Caco-2 (cell line): Measurements from ENCODE around the gene EXOC3L2. TPM values are rescaled to one million over a fixed set of nuclear protein-coding genes. Genes with fewer than 3 reads are reported as not detected.

ENCODE experiments used
- BruUV-seq: library from RNA; stranded (reverse); fragments of 400-500 nt; replicated peaks from 2 replicates; lab custom pipeline; 2021; lab: Mats Ljungman, UMichigan
- CTCF ChIA-PET: fragments of 300-600 bp; sonication (Branson Sonifier 250); formaldehyde crosslinking; loops from one replicate; lab custom pipeline; 2022; ENCODE audit warnings: antibody characterized with exemption; lab: Charles Lee
- POLR2A ChIA-PET: fragments of 300-600 bp; sonication (Branson Sonifier 250); formaldehyde crosslinking; loops from one replicate; lab custom pipeline; 2022; ENCODE audit warnings: antibody characterized with exemption; lab: Charles Lee
- DNase-seq, 2 experiments: peaks; one replicate each; pipeline versions ENCODE4 v3.0.0 to v3.0.0-alpha.2; 2020 to 2022
- H3K27me3 ChIP-seq: replicated peaks from 2 replicates; pipeline ENCODE4 v1.6.0; 2011; ENCODE audit warnings: low read length; ENCODE audit not compliant: control insufficient read depth, insufficient read depth
- H3K36me3 ChIP-seq: 2 replicates; pipeline ENCODE4 v1.5.1; 2011; ENCODE audit warnings: low read length; ENCODE audit not compliant: control insufficient read depth, insufficient read depth
- H3K4me1 ChIP-seq: fragments of 250-450 bp; sonication (Bioruptor Pico); 2 replicates; pipeline ENCODE4 v1.5.1; 2020; ENCODE audit warnings: mild to moderate bottlenecking
- H3K4me3 ChIP-seq: 2 replicates; pipeline ENCODE4 v1.5.1; 2011; ENCODE audit warnings: low read depth, mild to moderate bottlenecking, control low read depth, low read length
- H3K9me3 ChIP-seq: fragments of 250-450 bp; sonication (Bioruptor Pico); 2 replicates; pipeline ENCODE4 v1.5.1; 2020; ENCODE audit warnings: mild to moderate bottlenecking, moderate library complexity
- H3K27ac Mint-ChIP-seq: one replicate; pipeline ENCODE4 v1.8.0; 2022; ENCODE audit warnings: mixed read lengths; ENCODE audit not compliant: unreplicated experiment
- H3K27me3 Mint-ChIP-seq: one replicate; pipeline ENCODE4 v1.8.0; 2022; ENCODE audit warnings: mixed read lengths; ENCODE audit not compliant: insufficient read depth, unreplicated experiment
- H3K36me3 Mint-ChIP-seq: one replicate; pipeline ENCODE4 v1.8.0; 2022; ENCODE audit warnings: mild to moderate bottlenecking, mixed read lengths; ENCODE audit not compliant: insufficient read depth, unreplicated experiment
- H3K4me1 Mint-ChIP-seq: one replicate; pipeline ENCODE4 v1.8.0; 2022; ENCODE audit warnings: low read depth, mixed read lengths; ENCODE audit not compliant: unreplicated experiment
- H3K4me3 Mint-ChIP-seq: one replicate; pipeline ENCODE4 v1.8.0; 2022; ENCODE audit warnings: mild to moderate bottlenecking, moderate library complexity, mixed read lengths; ENCODE audit not compliant: unreplicated experiment
- H3K9me3 Mint-ChIP-seq: one replicate; pipeline ENCODE4 v1.8.0; 2022; ENCODE audit warnings: mixed read lengths; ENCODE audit not compliant: unreplicated experiment
- CTCF ChIP-seq, 2 experiments: fragments of 200-600 bp in 1 of 2; IDR thresholded peaks; 1 replicate in 1 of 2; 2 replicates in 1 of 2; pipeline versions ENCODE4 v1.5.1 to v1.8.0; 2011 to 2022; ENCODE audit warnings: antibody characterized with exemption in 1 of 2, control low read depth in 1 of 2, inconsistent platforms in 1 of 2, low read depth in 1 of 2, low read length in 1 of 2, mild to moderate bottlenecking in 1 of 2, moderate library complexity in 1 of 2; ENCODE audit not compliant: insufficient read depth in 1 of 2, severe bottlenecking in 1 of 2, unreplicated experiment in 1 of 2
- intact Hi-C: fragments of 100-400 bp; cut with micrococcal nuclease; formaldehyde crosslinking; loops from one replicate; pipeline ENCODE4 v1.10.0; 2022; ENCODE audit not compliant: unreplicated experiment
- total RNA-seq: library from RNA; stranded (reverse); gene quantifications from 2 replicates; pipeline ENCODE4 v1.2.3, GENCODE V29; 2022

Gene EXOC3L2
- total RNA-seq, 1 experiment from 2014 or later, result not detected

- no peaks in the 10 kb centered on the region for H3K9me3 ChIP-seq
- H3K27me3 ChIP-seq, result no peaks in the 10 kb centered on the region
- H3K36me3 ChIP-seq, result peaks cover 2% of the 10 kb centered on the region
- BruUV-seq, result no TSS peak
- H3K36me3 Mint-ChIP-seq, result no peaks in the 10 kb centered on the region
- H3K4me1 Mint-ChIP-seq, result no peaks in the 10 kb centered on the region
- ChIA-PET CTCF (no interaction called here), POLR2A (no interaction called here)
- H3K4me3 Mint-ChIP-seq, result no peak overlapping the region
- no peaks in the 10 kb centered on the region for H3K9me3 Mint-ChIP-seq
- H3K27ac Mint-ChIP-seq, result no peak overlapping the region
- no peak for DNase-seq
- intact Hi-C loops, result no loop called here
- no peaks in the 10 kb centered on the region for H3K27me3 Mint-ChIP-seq
- no peak overlapping the region for H3K4me3 ChIP-seq
- no peak for TF ChIP-seq CTCF (IDR thresholded peaks at IDR 0.05; ENCODE audit: insufficient read depth in 1 of 2, low read depth in 1 of 2, low read length in 1 of 2, severe bottlenecking in 1 of 2, unreplicated experiment in 1 of 2)
- no peaks in the 10 kb centered on the region for H3K4me1 ChIP-seq
These were observed 46.6 kb upstream of the EXOC3L2 start for GRCh38 chr19:45291834-45292233.

DNA sequence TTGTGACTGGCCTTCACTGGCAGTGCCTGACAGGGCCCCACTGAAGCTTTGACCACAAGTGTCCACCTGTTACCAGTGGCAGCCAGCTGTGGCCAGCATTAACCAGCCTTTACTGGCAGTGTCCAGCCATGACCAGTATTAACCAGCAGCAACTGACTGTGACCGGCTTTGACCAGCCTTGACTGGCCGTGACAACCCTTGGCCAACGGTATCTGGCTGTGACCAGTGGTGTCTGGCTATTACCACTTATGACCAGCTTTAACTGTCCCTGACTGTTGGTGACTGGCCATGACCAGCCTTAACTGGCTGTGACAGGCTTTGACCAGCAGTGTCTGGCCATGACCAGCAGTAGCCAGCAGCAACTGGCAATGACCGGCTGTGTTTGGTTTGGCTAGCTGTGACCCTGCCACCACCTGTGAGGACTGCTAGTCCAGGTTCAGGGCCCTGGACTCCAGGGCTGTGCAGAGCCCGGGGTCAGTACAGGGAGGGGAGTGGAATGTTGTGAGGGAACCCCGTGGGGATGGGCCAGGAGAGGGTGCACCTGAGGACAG, 45.2 kb upstream of the EXOC3L2 start:
- Histone ChIP-seq H3K9me3 (no peaks in the 10 kb centered on the region), H3K36me3 (peaks cover 2% of the 10 kb centered on the region), H3K4me1 (no peaks in the 10 kb centered on the region), H3K4me3 (no peak overlapping the region), H3K27me3 (no peaks in the 10 kb centered on the region)
- CTCF ChIA-PET, result no interaction called here
- peak overlapping the region; percentile 25 for H3K27ac Mint-ChIP-seq
- H3K4me1 Mint-ChIP-seq, result no peaks in the 10 kb centered on the region
- no peak for DNase-seq
- intact Hi-C loops, result no loop called here
- no peak for TF ChIP-seq CTCF (IDR thresholded peaks at IDR 0.05; ENCODE audit: insufficient read depth in 1 of 2, low read depth in 1 of 2, low read length in 1 of 2, severe bottlenecking in 1 of 2, unreplicated experiment in 1 of 2)
- no peaks in the 10 kb centered on the region for H3K27me3 Mint-ChIP-seq
- H3K4me3 Mint-ChIP-seq, result no peak overlapping the region
- BruUV-seq, result no TSS peak
- POLR2A ChIA-PET, result no interaction called here
- no peaks in the 10 kb centered on the region for H3K9me3 Mint-ChIP-seq
- H3K36me3 Mint-ChIP-seq, result no peaks in the 10 kb centered on the region

- peaks cover 1% of the 10 kb centered on the region for H3K36me3 ChIP-seq
- H3K27ac Mint-ChIP-seq, result no peak overlapping the region
- intact Hi-C loops, result no loop called here
- ChIA-PET POLR2A (interaction anchor here (0.6 kb wide), 1 partner anchor 122 kb away, joined by 3 read pairs; no protein-coding TSS in a partner anchor), CTCF (no interaction called here)
- no peaks in the 10 kb centered on the region for H3K4me1 ChIP-seq
- H3K36me3 Mint-ChIP-seq, result peaks cover 8% of the 10 kb centered on the region
- H3K27me3 Mint-ChIP-seq, result no peaks in the 10 kb centered on the region
- BruUV-seq, result no TSS peak
- H3K4me3 Mint-ChIP-seq, result no peak overlapping the region
- H3K4me1 Mint-ChIP-seq, result no peaks in the 10 kb centered on the region
- DNase-seq, result no peak
- no peaks in the 10 kb centered on the region for H3K9me3 Mint-ChIP-seq
- no peaks in the 10 kb centered on the region for H3K9me3 ChIP-seq
- no peak for TF ChIP-seq CTCF (IDR thresholded peaks at IDR 0.05; ENCODE audit: insufficient read depth in 1 of 2, low read depth in 1 of 2, low read length in 1 of 2, severe bottlenecking in 1 of 2, unreplicated experiment in 1 of 2)
- H3K4me3 ChIP-seq, result no peak overlapping the region
- no peaks in the 10 kb centered on the region for H3K27me3 ChIP-seq
These were observed 38.3 kb upstream of the EXOC3L2 start for GRCh38 chr19:45283443-45284033.
